HG03196 (cell line): ENCODE results near the gene RAC2.

ENCODE experiments used
- ATAC-seq: cut with Tn5 transposase; IDR thresholded peaks from one replicate; pipeline ENCODE4 v1.9.1; 2021; ENCODE audit not compliant: unreplicated experiment

RAC2 gene

GRCh38 chr22:37192204-37192603 is 51.9 kb downstream of the RAC2 start:
- ATAC-seq = no peak

GRCh38 chr22:37190262-37190780 is 53.7 kb downstream of the RAC2 start:
- no peak for ATAC-seq

GRCh38 chr22:37188901-37189466 is 55.1 kb downstream of the RAC2 start:
- ATAC-seq = no peak

GRCh38 chr22:37187891-37188761 is 55.9 kb downstream of the RAC2 start, which contains the start of gene C1QTNF6:
TSS of gene C1QTNF6 (minus strand) at chr22:37188247. CDS start at chr22:37188213, 34 bp downstream.
- ATAC-seq = no peak

- no peak for ATAC-seq
These were observed 56.5 kb downstream of the RAC2 start for GRCh38 chr22:37187552-37187890.

GRCh38 chr22:37186997-37187522 is 57.0 kb downstream of the RAC2 start:
- no peak for ATAC-seq

- no peak for ATAC-seq
These were observed 57.7 kb downstream of the RAC2 start for GRCh38 chr22:37186228-37186996.

- ATAC-seq = no peak
These were observed 58.3 kb downstream of the RAC2 start for GRCh38 chr22:37185646-37186227.

GRCh38 chr22:37184816-37185541 is 59.1 kb downstream of the RAC2 start:
- no peak for ATAC-seq

- no peak for ATAC-seq
These were observed 59.7 kb downstream of the RAC2 start for GRCh38 chr22:37184380-37184755.

- ATAC-seq = no peak
These were observed 60.4 kb downstream of the RAC2 start for GRCh38 chr22:37183432-37184379.

- ATAC-seq = no peak
These were observed 61.2 kb downstream of the RAC2 start for GRCh38 chr22:37182949-37183245.

- no peak for ATAC-seq
These were observed 61.7 kb downstream of the RAC2 start for GRCh38 chr22:37182101-37182948.

GRCh38 chr22:37181681-37182080 is 62.4 kb downstream of the RAC2 start:
- no peak for ATAC-seq

GRCh38 chr22:37180531-37181231 is 63.4 kb downstream of the RAC2 start:
- no peak for ATAC-seq

- no peak for ATAC-seq
These were observed 64.2 kb downstream of the RAC2 start for GRCh38 chr22:37179622-37180420.

- ATAC-seq = no peak
These were observed 65.0 kb downstream of the RAC2 start for GRCh38 chr22:37179126-37179470.
